Stomach (tissue), 9 donors: ENCODE data around the gene LRMDA. TPM values are rescaled to one million over a fixed set of nuclear protein-coding genes. Genes with fewer than 3 reads are reported as not detected.

ENCODE experiments used
- DNase-seq, 2 donors: peaks; one replicate each; pipeline versions ENCODE4 v3.0.0 to v3.0.0-alpha.2; 2013 to 2019
- H3K27ac ChIP-seq, 5 donors: fragments of 200-600 bp in 4 of 5; sonication (generic) in 4 of 5; one replicate each; pipeline ENCODE4 v1.5.1; 2013 to 2019; ENCODE audit warnings: mild to moderate bottlenecking in 1 of 5, moderate library complexity in 1 of 5
- H3K27me3 ChIP-seq, 3 donors: fragments of 200-600 bp; sonication (generic); one replicate each; pipeline ENCODE4 v1.5.1; 2017 to 2019; ENCODE audit warnings: mixed run types in 1 of 3
- H3K36me3 ChIP-seq, 4 donors: fragments of 200-600 bp; sonication (generic); 1 replicate in 3 of 4; 2 replicates in 1 of 4; pipeline ENCODE4 v1.5.1; 2016 to 2019
- H3K4me1 ChIP-seq, 4 donors: fragments of 200-600 bp; sonication (generic); one replicate each; pipeline ENCODE4 v1.5.1; 2016 to 2019
- H3K4me3 ChIP-seq, 4 donors: fragments of 200-600 bp; sonication (generic) in 3 of 4; one replicate each; pipeline ENCODE4 v1.5.1; 2016 to 2019; ENCODE audit warnings: mild to moderate bottlenecking in 1 of 4
- H3K9me3 ChIP-seq, 4 donors: fragments of 200-600 bp; sonication (generic); one replicate each; pipeline ENCODE4 v1.5.1; 2016 to 2019
- EP300 ChIP-seq: sonication (generic); formaldehyde crosslinking; IDR thresholded peaks from one replicate; pipeline ENCODE4 v1.6.1; 2017; ENCODE audit warnings: antibody characterized with exemption
- POLR2A ChIP-seq, 4 donors: fragments of 450-650 bp; IDR thresholded peaks; one replicate each; pipeline ENCODE4 v1.6.1; 2016; ENCODE audit warnings: antibody characterized with exemption in 4 of 4, control low read depth in 2 of 4, mild to moderate bottlenecking in 1 of 4, moderate library complexity in 1 of 4
- POLR2AphosphoS5 ChIP-seq, 3 donors: sonication (generic); formaldehyde crosslinking; IDR thresholded peaks; one replicate each; pipeline ENCODE4 v1.6.1; 2016; ENCODE audit warnings: antibody characterized with exemption in 3 of 3
- WGBS, 5 donors: extraction: QIAGEN DNeasy Blood & Tissue Kit in 3 of 5; methylation state at CpG; one replicate each; pipeline versions ENCODE4 v1.1.5 to v1.1.7; 2013 to 2018; 5-methylcytosine and 5-hydroxymethylcytosine counted together
- intact Hi-C: fragments of 100-400 bp; cut with DNase I; formaldehyde crosslinking; loops from one replicate; pipeline ENCODE4 v1.15.1; 2023; ENCODE audit warnings: low total_unique reads
- polyA plus RNA-seq, 3 donors: library from polyadenylated mRNA; stranded (reverse); fragments of 200-250 nt; gene quantifications; one replicate each; pipeline ENCODE4 v1.2.3, GENCODE V29; 2013
- total RNA-seq, 5 donors: library from RNA; depleted of rRNA; stranded (reverse); fragments of >200 nt; gene quantifications; one replicate each; pipeline versions ENCODE4 v1.1.0 to v1.2.3, GENCODE V29; 2014 to 2016
- TF ChIP-seq, protein P1 (sequence below), 7 experiments: fragments of 450-650 bp in 4 of 7; fragments of 200-600 bp in 3 of 7; sonication (generic) in 3 of 7; IDR thresholded peaks; one replicate each; pipeline ENCODE4 v1.5.1; 2016 to 2019; ENCODE audit warnings: antibody characterized with exemption in 7 of 7, control low read depth in 2 of 7, mild to moderate bottlenecking in 1 of 7
- donor health status: healthy with polysubstance abuse.
- donor health status: Bipolar disorder and iron deficiency.
- donor health status: healthy.

LRMDA gene
- total and polyA plus RNA-seq, 8 donors, result 1.3 to 30.2 (median 13.6) TPM; not detected in 1

DNA sequence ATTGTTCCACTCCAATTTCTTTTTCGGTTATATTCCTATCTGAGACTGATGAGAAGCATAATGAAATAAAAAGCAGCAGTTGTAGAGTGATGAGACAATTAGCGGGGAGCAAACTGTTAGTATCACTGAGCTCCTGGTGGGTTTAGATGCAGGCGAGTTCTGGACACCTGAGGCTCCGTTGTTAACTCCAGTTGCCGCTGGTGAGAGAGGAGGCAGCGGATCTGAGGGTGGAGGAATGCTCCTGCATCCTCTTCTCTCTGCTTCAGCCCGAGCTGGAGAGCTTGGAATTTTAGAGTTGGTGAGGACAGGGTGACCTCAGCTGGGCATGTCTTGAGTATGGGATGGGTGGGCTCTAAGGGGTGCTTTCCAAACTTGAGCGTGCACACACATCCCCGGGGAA lies 31.4 kb downstream of the LRMDA start:
- no peaks in the 10 kb centered on the region for H3K9me3 ChIP-seq
- DNase-seq, result no peak
- WGBS, 5 donors, result 88 to 94% (median 90%) methylated on average over 9 of the region's 9 CpGs
- H3K27me3 ChIP-seq, result no peaks in the 10 kb centered on the region
- H3K4me1 ChIP-seq, result peaks cover 0 to 15% (median 0%) of the 10 kb centered on the region in 4 donors
- no peak for TF ChIP-seq POLR2A (IDR thresholded peaks at IDR 0.05)
- no peak for TF ChIP-seq POLR2AphosphoS5 (IDR thresholded peaks at IDR 0.05)
- TF ChIP-seq, protein P1, sequence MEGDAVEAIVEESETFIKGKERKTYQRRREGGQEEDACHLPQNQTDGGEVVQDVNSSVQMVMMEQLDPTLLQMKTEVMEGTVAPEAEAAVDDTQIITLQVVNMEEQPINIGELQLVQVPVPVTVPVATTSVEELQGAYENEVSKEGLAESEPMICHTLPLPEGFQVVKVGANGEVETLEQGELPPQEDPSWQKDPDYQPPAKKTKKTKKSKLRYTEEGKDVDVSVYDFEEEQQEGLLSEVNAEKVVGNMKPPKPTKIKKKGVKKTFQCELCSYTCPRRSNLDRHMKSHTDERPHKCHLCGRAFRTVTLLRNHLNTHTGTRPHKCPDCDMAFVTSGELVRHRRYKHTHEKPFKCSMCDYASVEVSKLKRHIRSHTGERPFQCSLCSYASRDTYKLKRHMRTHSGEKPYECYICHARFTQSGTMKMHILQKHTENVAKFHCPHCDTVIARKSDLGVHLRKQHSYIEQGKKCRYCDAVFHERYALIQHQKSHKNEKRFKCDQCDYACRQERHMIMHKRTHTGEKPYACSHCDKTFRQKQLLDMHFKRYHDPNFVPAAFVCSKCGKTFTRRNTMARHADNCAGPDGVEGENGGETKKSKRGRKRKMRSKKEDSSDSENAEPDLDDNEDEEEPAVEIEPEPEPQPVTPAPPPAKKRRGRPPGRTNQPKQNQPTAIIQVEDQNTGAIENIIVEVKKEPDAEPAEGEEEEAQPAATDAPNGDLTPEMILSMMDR (IDR thresholded peaks at IDR 0.05), result no peak
- no peak for TF ChIP-seq EP300
- H3K27ac ChIP-seq, result no peak overlapping the region
- H3K36me3 ChIP-seq, result peaks cover 0 to 4% (median 0%) of the 10 kb centered on the region in 4 donors
- H3K4me3 ChIP-seq, result no peak overlapping the region
- intact Hi-C loops, result no loop called here

DNA sequence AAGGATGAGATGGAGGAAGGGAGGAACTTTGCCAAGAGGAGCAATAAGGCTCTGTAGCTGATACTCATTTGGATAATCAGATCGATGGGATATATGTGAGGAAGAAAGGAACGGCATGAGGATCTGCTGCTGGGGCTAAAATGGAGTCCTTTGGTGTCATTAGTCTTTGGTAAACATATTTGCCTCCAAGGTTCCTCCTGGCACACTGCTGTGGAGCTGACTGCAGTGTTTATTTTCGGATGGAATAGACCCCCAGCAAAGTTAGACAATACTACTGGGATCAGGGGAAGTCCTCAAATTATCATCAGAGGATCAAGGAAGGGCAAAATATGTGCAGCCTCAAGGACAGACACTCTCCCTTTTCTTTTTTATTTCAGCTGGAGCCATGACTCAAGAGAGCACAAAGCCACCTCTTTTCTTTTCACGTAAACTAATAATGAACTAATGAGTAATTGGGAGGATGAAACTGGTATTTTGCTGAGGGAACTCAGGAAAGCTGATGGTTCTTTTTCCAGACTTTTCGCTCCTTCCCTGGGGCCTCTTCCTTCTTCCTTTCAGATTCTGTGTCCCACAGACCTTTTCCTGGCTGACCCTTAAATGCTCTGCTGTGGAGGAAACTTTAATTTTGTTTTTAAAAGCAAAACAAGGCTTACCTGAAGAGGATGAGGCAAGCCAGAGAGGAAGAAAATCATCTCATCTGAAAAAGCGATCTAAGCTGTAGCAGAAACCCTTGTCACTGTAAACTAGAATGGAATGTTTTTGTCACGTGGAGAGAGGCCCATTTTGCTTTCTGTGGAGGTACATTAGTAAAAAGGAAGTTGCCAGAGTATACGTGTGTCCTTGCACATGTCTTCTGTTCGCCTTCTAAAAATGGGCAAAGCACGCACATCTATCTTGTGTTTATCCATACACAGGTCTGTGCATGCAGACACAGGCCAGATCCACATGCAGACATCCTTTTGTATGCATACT lies 33.3 kb downstream of the LRMDA start:
- 68 to 77% (median 73%) methylated on average over 10 of the region's 10 CpGs for WGBS, 5 donors
- DNase-seq, result peak in 1 of 2 donors; percentile 46
- Histone ChIP-seq H3K36me3 (peaks cover 0 to 4% (median 0%) of the 10 kb centered on the region in 4 donors), H3K27ac (no peak overlapping the region), H3K27me3 (no peaks in the 10 kb centered on the region), H3K4me3 (no peak overlapping the region), H3K4me1 (peaks cover 5 to 20% (median 14%) of the 10 kb centered on the region in 4 donors), H3K9me3 (no peaks in the 10 kb centered on the region)
- intact Hi-C loops, result no loop called here
- TF ChIP-seq POLR2AphosphoS5 (IDR thresholded peaks at IDR 0.05) (no peak), EP300 (no peak), POLR2A (IDR thresholded peaks at IDR 0.05) (no peak)
- TF ChIP-seq, protein P1 (IDR thresholded peaks at IDR 0.05), result no peak

DNA sequence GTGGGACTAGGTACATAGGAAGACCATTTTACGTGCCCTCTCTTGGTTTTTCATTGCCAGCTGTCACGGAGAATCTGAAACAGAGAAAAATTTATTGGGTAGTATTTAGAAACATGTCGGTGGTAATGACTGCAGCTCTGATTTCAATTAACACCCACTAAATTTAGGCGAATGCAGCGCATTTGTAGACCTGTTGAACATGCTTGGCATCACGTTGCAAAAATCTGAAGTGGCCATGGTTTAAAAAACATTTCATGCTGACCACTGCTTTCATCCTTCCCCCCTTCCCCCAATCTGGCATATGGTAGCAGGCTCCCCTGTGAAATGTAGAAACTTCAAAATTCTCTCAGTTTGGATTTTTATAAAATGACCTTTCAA lies 34.0 kb downstream of the LRMDA start:
- no peak for DNase-seq
- Histone ChIP-seq H3K9me3 (no peaks in the 10 kb centered on the region), H3K4me3 (no peak overlapping the region), H3K4me1 (peaks cover 5 to 25% (median 17%) of the 10 kb centered on the region in 4 donors), H3K36me3 (peaks cover 0 to 4% (median 0%) of the 10 kb centered on the region in 4 donors), H3K27ac (no peak overlapping the region), H3K27me3 (no peaks in the 10 kb centered on the region)
- no peak for TF ChIP-seq POLR2A (IDR thresholded peaks at IDR 0.05)
- no peak for TF ChIP-seq POLR2AphosphoS5 (IDR thresholded peaks at IDR 0.05)
- TF ChIP-seq, protein P1 (IDR thresholded peaks at IDR 0.05), result no peak
- TF ChIP-seq EP300, result no peak
- intact Hi-C loops, result no loop called here
- WGBS, 5 donors, result 86 to 94% (median 91%) methylated on average over 6 of the region's 6 CpGs

DNA sequence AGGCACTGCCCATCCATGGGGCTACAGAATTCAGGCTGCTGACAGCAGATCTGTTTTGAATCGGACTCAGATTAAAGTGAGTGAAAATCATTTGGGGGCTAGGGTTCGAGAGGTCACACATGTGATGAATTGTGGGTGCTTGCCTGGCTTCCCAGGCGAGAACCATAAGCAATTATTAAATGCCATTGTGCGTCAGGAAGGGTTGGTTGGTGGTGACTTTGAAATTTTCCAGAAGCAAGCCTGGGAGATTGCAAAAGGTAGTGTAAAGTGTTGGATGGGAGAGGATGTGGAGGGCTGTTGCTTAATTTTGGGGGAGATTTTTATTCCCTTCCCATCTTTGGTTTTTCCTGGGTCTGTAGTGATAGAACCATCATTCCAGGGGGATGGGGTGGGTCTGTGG lies 34.6 kb downstream of the LRMDA start:
- no peaks in the 10 kb centered on the region for H3K9me3 ChIP-seq
- TF ChIP-seq POLR2AphosphoS5 (IDR thresholded peaks at IDR 0.05) (no peak), POLR2A (IDR thresholded peaks at IDR 0.05) (no peak), EP300 (no peak)
- TF ChIP-seq, protein P1 (IDR thresholded peaks at IDR 0.05), result no peak
- peaks cover 5 to 31% (median 20%) of the 10 kb centered on the region in 4 donors for H3K4me1 ChIP-seq
- no peaks in the 10 kb centered on the region for H3K27me3 ChIP-seq
- WGBS, 5 donors, result 73 to 94% (median 91%) methylated on average over 4 of the region's 4 CpGs
- intact Hi-C loops, result no loop called here
- no peak for DNase-seq
- H3K4me3 ChIP-seq, result no peak overlapping the region
- H3K27ac ChIP-seq, result no peak overlapping the region
- H3K36me3 ChIP-seq, result peaks cover 0 to 4% (median 0%) of the 10 kb centered on the region in 4 donors
